Measurements from ENCODE around the gene PHACTR4.
"Not testable (repeated sequence)": the region's sequence is repeated elsewhere in the genome, so short reads cannot be mapped to it uniquely, and the experiment has no call there.

Gene PHACTR4

GRCh38 chr1:28437264-28437923, 67.9 kb downstream of the PHACTR4 start:
- peak; percentile 65 for DNase-seq (ENCODE audit: low spot score)

- peak; percentile 94 for DNase-seq (ENCODE audit: low spot score)
Measured at GRCh38 chr1:28437924-28438699, 68.6 kb downstream of the PHACTR4 start.

GRCh38 chr1:28439320-28439719, 69.8 kb downstream of the PHACTR4 start:
- DNase-seq (ENCODE audit: low spot score): no peak

- no peak for DNase-seq (ENCODE audit: low spot score)
Measured at GRCh38 chr1:28441674-28442073, 72.1 kb downstream of the PHACTR4 start.

GRCh38 chr1:28443550-28443949, 74.0 kb downstream of the PHACTR4 start:
- DNase-seq (ENCODE audit: low spot score): no peak

- no peak for DNase-seq (ENCODE audit: low spot score)
Measured at GRCh38 chr1:28447679-28448078, 78.1 kb downstream of the PHACTR4 start.

- DNase-seq (ENCODE audit: low spot score): not testable (repeated sequence)
Measured at GRCh38 chr1:28448094-28448611, 78.6 kb downstream of the PHACTR4 start.

GRCh38 chr1:28449904-28450303, 80.4 kb downstream of the PHACTR4 start:
- DNase-seq (ENCODE audit: low spot score): no peak

- no peak for DNase-seq (ENCODE audit: low spot score)
Measured at GRCh38 chr1:28450561-28450960, 81.0 kb downstream of the PHACTR4 start.

GRCh38 chr1:28451011-28451410, 81.5 kb downstream of the PHACTR4 start:
- DNase-seq (ENCODE audit: low spot score): no peak

GRCh38 chr1:28456078-28456477, 86.5 kb downstream of the PHACTR4 start:
- no peak for DNase-seq (ENCODE audit: low spot score)

- no peak for DNase-seq (ENCODE audit: low spot score)
Measured at GRCh38 chr1:28457678-28458077, 88.1 kb downstream of the PHACTR4 start.

GRCh38 chr1:28458237-28459228, 89.0 kb downstream of the PHACTR4 start:
- no peak for DNase-seq (ENCODE audit: low spot score)

- DNase-seq (ENCODE audit: low spot score): no peak
Measured at GRCh38 chr1:28466226-28466778, 96.8 kb downstream of the PHACTR4 start.

- DNase-seq (ENCODE audit: low spot score): no peak
Measured at GRCh38 chr1:28470146-28470545, 100.6 kb downstream of the PHACTR4 start.

GRCh38 chr1:28479497-28479896, 110.0 kb downstream of the PHACTR4 start:
- DNase-seq (ENCODE audit: low spot score): not testable (repeated sequence)

GRCh38 chr1:28480308-28480707, 110.8 kb downstream of the PHACTR4 start:
- no peak for DNase-seq (ENCODE audit: low spot score)

- no peak for DNase-seq (ENCODE audit: low spot score)
Measured at GRCh38 chr1:28482138-28482537, 112.6 kb downstream of the PHACTR4 start.

GRCh38 chr1:28482702-28483101, 113.2 kb downstream of the PHACTR4 start:
- DNase-seq (ENCODE audit: low spot score): no peak

GRCh38 chr1:28494737-28495136, 125.2 kb downstream of the PHACTR4 start:
- no peak for DNase-seq (ENCODE audit: low spot score)

- DNase-seq (ENCODE audit: low spot score): no peak
Measured at GRCh38 chr1:28499553-28499952, 130.0 kb downstream of the PHACTR4 start.

- DNase-seq (ENCODE audit: low spot score): no peak
Measured at GRCh38 chr1:28501925-28502324, 132.4 kb downstream of the PHACTR4 start.

All from SW480 (cell line).